Smooth muscle cell (in vitro differentiated cells): ENCODE results near the gene P2RX3. TPM values are rescaled to one million over a fixed set of nuclear protein-coding genes. Genes with fewer than 3 reads are reported as not detected.
"Not testable (repeated sequence)": the region's sequence is repeated elsewhere in the genome, so short reads cannot be mapped to it uniquely, and the experiment has no call there.

ENCODE experiments used
- DNase-seq: peaks from one replicate; lab custom pipeline; 2025; ENCODE audit not compliant: unreplicated experiment; lab: John Stamatoyannopoulos, UW
- H2AFZ ChIP-seq: fragments of 200-600 bp; sonication (generic); 2 replicates; pipeline ENCODE4 v1.6.0; 2016; ENCODE audit warnings: antibody characterized with exemption, low read depth, mild to moderate bottlenecking
- H3F3A ChIP-seq: fragments of 200-600 bp; sonication (generic); 2 replicates; pipeline ENCODE4 v1.6.0; 2017; ENCODE audit warnings: antibody characterized with exemption, low read depth
- H3K27ac ChIP-seq: fragments of 200-600 bp; sonication (generic); 2 replicates; pipeline ENCODE4 v1.5.1; 2016; ENCODE audit warnings: low read depth, mild to moderate bottlenecking
- H3K27me3 ChIP-seq: fragments of 200-600 bp; sonication (generic); 2 replicates; pipeline ENCODE4 v1.6.1; 2016; ENCODE audit warnings: low read depth, mild to moderate bottlenecking
- H3K36me3 ChIP-seq: fragments of 200-600 bp; sonication (generic); 2 replicates; pipeline ENCODE4 v1.5.1; 2016; ENCODE audit warnings: low read depth
- H3K4me1 ChIP-seq: fragments of 200-600 bp; sonication (generic); 2 replicates; pipeline ENCODE4 v1.5.1; 2016; ENCODE audit warnings: low read depth
- H3K4me2 ChIP-seq: fragments of 200-600 bp; sonication (generic); 2 replicates; pipeline ENCODE4 v1.6.0; 2016; ENCODE audit warnings: mild to moderate bottlenecking
- H3K4me3 ChIP-seq: fragments of 200-600 bp; sonication (generic); 2 replicates; pipeline ENCODE4 v1.5.1; 2016; ENCODE audit warnings: mild to moderate bottlenecking
- H3K79me2 ChIP-seq: fragments of 200-600 bp; sonication (generic); 2 replicates; pipeline ENCODE4 v1.6.0; 2016; ENCODE audit warnings: low read depth, mild to moderate bottlenecking
- H3K9ac ChIP-seq: fragments of 200-600 bp; sonication (generic); 2 replicates; pipeline ENCODE4 v1.6.0; 2016; ENCODE audit warnings: low read depth
- H3K9me3 ChIP-seq: fragments of 200-600 bp; sonication (generic); replicated peaks from 2 replicates; pipeline ENCODE4 v1.5.1; 2016; ENCODE audit warnings: low read depth
- H4K20me1 ChIP-seq: fragments of 200-600 bp; sonication (generic); 2 replicates; pipeline ENCODE4 v1.6.0; 2016; ENCODE audit warnings: low read depth
- WGBS: methylation state at CpG from one replicate; pipeline ENCODE4 v1.1.7; 2016; ENCODE audit warnings: low lambda C conversion rate; 5-methylcytosine and 5-hydroxymethylcytosine counted together
- polyA plus RNA-seq: library from polyadenylated mRNA; unstranded; fragments of >200 nt; fragmentation: Nextera tagmentation; extraction: Ambion mirVana; gene quantifications from 2 replicates; pipeline ENCODE4 v1.2.1, GENCODE V29; 2016
- total RNA-seq: library from RNA; depleted of rRNA; stranded (reverse); fragments of >200 nt; gene quantifications from 2 replicates; pipeline ENCODE4 v1.2.3, GENCODE V29; 2014
- TF ChIP-seq, protein P1 (sequence below): fragments of 200-600 bp; sonication (generic); IDR thresholded peaks from 2 replicates; pipeline ENCODE4 v1.5.1; 2017; ENCODE audit warnings: borderline replicate concordance, mild to moderate bottlenecking, antibody characterized with exemption; ENCODE audit not compliant: insufficient read depth, poor library complexity, severe bottlenecking

The P2RX3 gene
- total and polyA plus RNA-seq, 2 experiments from 2014 or later: 0.19 TPM; not detected in 1

GRCh38 chr11:57336111-57336666 lies 2.0 kb upstream of the P2RX3 start:
- 68% methylated on average over 12 of the region's 12 CpGs for WGBS
- H3K27ac ChIP-seq: peak overlapping the region; percentile 89

DNA sequence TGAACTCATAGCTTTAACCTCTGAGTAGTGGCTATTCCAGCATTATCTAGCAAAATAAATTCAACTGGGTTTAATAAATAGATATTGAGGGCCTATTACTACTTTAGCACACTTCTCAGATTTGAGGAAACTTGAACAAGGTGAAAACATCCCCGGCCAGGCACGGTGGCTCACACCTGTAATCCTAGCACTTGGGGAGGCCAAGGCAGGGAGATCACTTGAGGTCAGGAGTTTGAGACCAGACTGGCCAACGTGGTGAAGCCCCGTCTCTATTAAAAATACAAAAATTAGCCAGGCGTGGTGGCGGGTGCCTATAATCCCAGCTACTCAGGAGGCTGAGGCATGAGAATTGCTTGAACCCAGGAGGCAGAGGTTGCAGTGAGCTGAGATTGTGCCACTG lies 1.3 kb upstream of the P2RX3 start:
- not testable (repeated sequence) for H3K4me2 ChIP-seq
- peak overlapping the region; percentile 85 for H2AFZ ChIP-seq

More at GRCh38 chr11:57336111-57336666, 2.0 kb upstream of the P2RX3 start:
- TF ChIP-seq, protein P1, sequence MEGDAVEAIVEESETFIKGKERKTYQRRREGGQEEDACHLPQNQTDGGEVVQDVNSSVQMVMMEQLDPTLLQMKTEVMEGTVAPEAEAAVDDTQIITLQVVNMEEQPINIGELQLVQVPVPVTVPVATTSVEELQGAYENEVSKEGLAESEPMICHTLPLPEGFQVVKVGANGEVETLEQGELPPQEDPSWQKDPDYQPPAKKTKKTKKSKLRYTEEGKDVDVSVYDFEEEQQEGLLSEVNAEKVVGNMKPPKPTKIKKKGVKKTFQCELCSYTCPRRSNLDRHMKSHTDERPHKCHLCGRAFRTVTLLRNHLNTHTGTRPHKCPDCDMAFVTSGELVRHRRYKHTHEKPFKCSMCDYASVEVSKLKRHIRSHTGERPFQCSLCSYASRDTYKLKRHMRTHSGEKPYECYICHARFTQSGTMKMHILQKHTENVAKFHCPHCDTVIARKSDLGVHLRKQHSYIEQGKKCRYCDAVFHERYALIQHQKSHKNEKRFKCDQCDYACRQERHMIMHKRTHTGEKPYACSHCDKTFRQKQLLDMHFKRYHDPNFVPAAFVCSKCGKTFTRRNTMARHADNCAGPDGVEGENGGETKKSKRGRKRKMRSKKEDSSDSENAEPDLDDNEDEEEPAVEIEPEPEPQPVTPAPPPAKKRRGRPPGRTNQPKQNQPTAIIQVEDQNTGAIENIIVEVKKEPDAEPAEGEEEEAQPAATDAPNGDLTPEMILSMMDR: no peak
- peaks cover 43% of the 10 kb centered on the region for H3K79me2 ChIP-seq
- H3K4me1 ChIP-seq: peaks cover 23% of the 10 kb centered on the region
- H3K36me3 ChIP-seq: peaks cover 3% of the 10 kb centered on the region
- peak overlapping the region; percentile 82 for H3K4me3 ChIP-seq
- peak overlapping the region; percentile 93 for H3K4me2 ChIP-seq
- no peaks in the 10 kb centered on the region for H3K27me3 ChIP-seq
- H4K20me1 ChIP-seq: no peaks in the 10 kb centered on the region
- peak overlapping the region; percentile 85 for H2AFZ ChIP-seq
- H3K9me3 ChIP-seq: no peaks in the 10 kb centered on the region
- no peaks in the 10 kb centered on the region for H3F3A ChIP-seq
- no peak for DNase-seq
- H3K9ac ChIP-seq: peak overlapping the region; percentile 95

DNA sequence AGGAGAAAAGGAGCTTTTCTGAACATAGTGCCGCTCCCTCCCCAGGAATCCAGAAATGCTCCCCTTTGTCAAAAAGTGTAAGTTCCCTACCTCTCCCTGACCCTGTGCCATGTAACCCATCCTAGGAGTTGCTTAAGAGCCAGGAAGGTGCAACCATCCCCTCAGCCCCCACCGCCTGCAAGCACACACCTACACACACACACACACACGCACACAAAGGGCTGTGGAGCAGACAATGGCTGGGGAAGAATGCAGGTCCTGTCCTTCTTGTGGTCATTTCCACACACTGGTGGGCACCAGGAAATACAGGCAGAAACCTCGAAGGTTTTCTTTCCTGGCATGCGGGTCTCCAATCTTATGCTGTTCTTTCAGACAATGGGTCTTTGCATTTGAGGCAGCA lies 1.2 kb downstream of the P2RX3 start:
- TF ChIP-seq, protein P1: no peak
- H3K9me3 ChIP-seq: no peaks in the 10 kb centered on the region

More for the DNA sequence above, 1.3 kb upstream of the P2RX3 start:
- not testable (repeated sequence) for H3K9me3 ChIP-seq, H3K9ac ChIP-seq, DNase-seq, H3K4me3 ChIP-seq, H4K20me1 ChIP-seq, H3K27me3 ChIP-seq, H3F3A ChIP-seq, H3K36me3 ChIP-seq
- WGBS: 98% methylated on average over 6 of the region's 6 CpGs
- Histone ChIP-seq H3K79me2 (peaks cover 43% of the 10 kb centered on the region), H3K27ac (peak overlapping the region; percentile 89), H3K4me1 (peaks cover 23% of the 10 kb centered on the region)

GRCh38 chr11:57340039-57340615 lies 2.0 kb downstream of the P2RX3 start:
- no peak overlapping the region for H3K4me2 ChIP-seq
- no peaks in the 10 kb centered on the region for H3K9me3 ChIP-seq
- H2AFZ ChIP-seq: peak overlapping the region; percentile 27
- H3K36me3 ChIP-seq: no peaks in the 10 kb centered on the region
- no peaks in the 10 kb centered on the region for H4K20me1 ChIP-seq
- H3K27ac ChIP-seq: no peak overlapping the region
- no peak for DNase-seq
- H3K4me1 ChIP-seq: peaks cover 23% of the 10 kb centered on the region
- H3F3A ChIP-seq: no peaks in the 10 kb centered on the region
- H3K9ac ChIP-seq: no peak overlapping the region
- 32% methylated on average over 12 of the region's 12 CpGs for WGBS
- H3K27me3 ChIP-seq: no peaks in the 10 kb centered on the region
- peaks cover 14% of the 10 kb centered on the region for H3K79me2 ChIP-seq
- TF ChIP-seq, protein P1: no peak
- no peak overlapping the region for H3K4me3 ChIP-seq

More for the DNA sequence above, 1.2 kb downstream of the P2RX3 start:
- Histone ChIP-seq H3K4me1 (peaks cover 31% of the 10 kb centered on the region), H3K27ac (no peak overlapping the region), H3K36me3 (no peaks in the 10 kb centered on the region), H3K9ac (no peak overlapping the region), H3K4me2 (no peak overlapping the region), H3F3A (no peaks in the 10 kb centered on the region), H4K20me1 (no peaks in the 10 kb centered on the region), H3K27me3 (no peaks in the 10 kb centered on the region), H3K79me2 (peaks cover 22% of the 10 kb centered on the region), H2AFZ (no peak overlapping the region), H3K4me3 (no peak overlapping the region)
- WGBS: 89% methylated on average over 5 of the region's 5 CpGs
- DNase-seq: no peak
